IPS-18c (cell line): ENCODE data around the gene IL17REL.
"Not testable (repeated sequence)": the region's sequence is repeated elsewhere in the genome, so short reads cannot be mapped to it uniquely, and the experiment has no call there.

Experiments used
- H3K4me3 ChIP-seq: 2 replicates; pipeline ENCODE4 v1.7.0; 2013; ENCODE audit warnings: low read depth, mild to moderate bottlenecking, low read length, moderate library complexity; ENCODE audit not compliant: insufficient read depth
- H3K9me3 ChIP-seq: one replicate; pipeline ENCODE4 v1.6.1; 2013; ENCODE audit warnings: mild to moderate bottlenecking, low read length, moderate library complexity; ENCODE audit not compliant: control insufficient read depth, insufficient read depth

The IL17REL gene

DNA sequence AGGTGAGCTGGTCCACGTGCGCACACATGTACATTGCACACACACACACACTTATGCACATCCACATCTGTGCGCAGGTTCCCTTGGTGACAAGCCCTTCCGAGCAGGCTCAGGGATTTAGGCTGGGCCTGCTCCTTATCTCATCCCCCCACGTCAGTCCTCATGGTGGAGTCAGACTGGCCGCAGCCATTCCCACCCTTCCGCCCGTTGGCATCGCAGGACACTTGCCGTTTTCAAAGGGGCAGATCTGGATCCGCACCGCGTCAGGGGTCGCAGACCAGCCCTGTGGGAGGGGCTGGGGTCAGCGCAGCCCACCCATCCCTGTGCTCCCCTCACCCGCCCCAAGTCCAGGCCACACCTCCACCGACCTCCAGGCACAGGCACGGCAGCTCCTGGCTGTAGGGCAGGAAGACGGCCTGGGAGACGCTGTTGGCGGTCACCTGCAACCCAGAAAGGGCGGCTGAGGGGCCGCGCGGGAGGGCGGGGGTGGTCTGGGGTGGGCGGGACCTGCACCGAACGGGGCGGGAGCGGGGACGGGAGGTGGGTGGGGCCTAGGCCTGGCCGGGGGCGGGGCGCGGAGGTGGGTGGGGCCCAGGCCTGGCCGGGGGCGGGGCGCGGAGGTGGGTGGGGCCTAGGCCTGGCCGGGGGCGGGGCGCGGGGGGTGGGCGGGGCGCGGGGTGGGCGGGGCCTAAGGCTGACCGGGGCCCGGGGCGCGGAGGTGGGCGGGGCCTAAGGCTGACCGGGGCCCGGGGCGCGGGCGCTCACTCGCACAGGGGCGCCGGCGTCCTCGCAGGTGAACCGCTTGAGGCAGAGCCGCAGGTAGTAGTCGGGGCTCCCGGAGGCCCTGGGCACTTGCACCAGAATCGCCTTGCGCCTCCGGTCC, 13.3 kb downstream of the IL17REL start:
- Histone ChIP-seq H3K4me3 (peak overlapping the region; percentile 55), H3K9me3 (no peaks in the 10 kb centered on the region)

GRCh38 chr22:49998718-49999062, 13.9 kb downstream of the IL17REL start:
- no peak overlapping the region for H3K4me3 ChIP-seq
- H3K9me3 ChIP-seq, result no peaks in the 10 kb centered on the region

DNA sequence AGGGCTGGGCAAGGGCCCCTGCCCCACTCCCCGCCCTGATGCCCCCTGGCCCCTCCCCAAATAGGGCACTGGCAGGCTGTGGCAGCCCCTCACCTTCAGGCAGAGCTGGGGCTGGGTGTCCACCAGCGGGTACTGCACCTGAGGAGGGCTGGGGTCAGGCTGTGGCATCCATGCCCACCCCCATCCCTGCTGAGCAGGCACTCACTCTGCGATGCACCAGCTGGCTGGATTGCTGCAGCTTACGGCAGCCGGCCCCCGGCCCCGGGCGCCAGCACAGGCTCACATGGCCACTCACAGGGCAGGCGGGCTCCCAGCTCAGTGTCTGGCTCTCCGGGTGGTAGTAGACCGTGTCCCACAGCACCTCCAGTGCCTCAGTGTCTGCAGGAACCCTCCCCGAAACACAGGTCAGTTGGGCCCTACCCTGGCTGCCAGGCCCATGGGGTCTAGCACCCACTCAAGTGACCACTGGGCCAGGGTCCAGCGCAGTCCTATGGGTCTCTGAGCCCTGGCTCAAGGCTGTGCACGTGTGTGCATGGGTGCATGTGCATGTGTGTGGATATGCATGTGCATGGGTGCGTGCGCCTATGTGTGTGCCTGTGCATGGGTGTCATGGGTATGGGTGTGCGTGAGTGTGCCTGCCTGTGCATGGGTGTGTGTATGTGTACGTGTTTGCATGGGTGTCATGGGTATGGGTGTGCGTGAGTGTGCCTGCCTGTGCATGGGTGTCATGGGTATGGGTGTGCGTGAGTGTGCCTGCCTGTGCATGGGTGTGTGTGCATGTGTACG, 14.4 kb downstream of the IL17REL start:
- Histone ChIP-seq H3K4me3 (no peak overlapping the region), H3K9me3 (no peaks in the 10 kb centered on the region)

DNA sequence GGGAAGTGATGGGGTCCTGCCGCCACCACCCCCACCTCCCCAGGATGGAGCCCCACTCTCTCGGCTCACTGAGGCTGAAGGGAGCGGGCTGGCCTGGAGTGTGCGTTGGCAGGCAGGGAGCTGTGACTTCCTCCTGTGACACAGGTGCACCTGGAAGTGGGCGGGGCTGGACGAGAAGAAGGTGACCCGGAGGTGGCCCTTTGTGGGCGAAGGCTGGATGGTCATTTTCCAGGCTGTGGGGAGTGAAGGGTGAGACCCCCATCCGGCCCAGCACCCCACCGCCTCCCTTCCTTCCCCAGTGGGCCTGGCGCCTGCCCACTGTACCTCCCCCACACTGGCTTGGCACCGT, 15.3 kb downstream of the IL17REL start:
- Histone ChIP-seq H3K4me3 (no peak overlapping the region), H3K9me3 (no peaks in the 10 kb centered on the region)

GRCh38 chr22:49996518-49997250, 15.9 kb downstream of the IL17REL start:
- Histone ChIP-seq H3K9me3 (no peaks in the 10 kb centered on the region), H3K4me3 (no peak overlapping the region)

DNA sequence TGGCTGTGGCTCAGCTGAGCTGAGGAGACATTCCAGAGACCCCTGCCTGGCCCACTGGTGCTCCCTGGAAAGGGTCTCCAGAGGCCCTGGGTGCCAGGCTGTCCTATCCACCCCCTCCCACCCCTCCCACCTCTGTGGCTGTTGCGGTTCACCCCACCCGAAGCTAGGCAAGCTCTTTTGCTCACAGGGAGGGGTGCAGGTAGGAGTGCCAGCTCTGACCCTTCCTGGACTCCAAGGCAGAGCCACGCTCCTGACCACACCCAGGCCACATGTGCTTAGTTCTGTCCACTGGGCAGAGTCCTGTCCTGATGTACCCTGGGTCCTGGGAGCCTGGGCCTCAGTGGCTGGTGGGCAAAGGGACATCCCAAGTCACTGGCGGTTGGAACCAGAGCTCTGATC, 16.4 kb downstream of the IL17REL start:
- Histone ChIP-seq H3K4me3 (no peak overlapping the region), H3K9me3 (no peaks in the 10 kb centered on the region)

GRCh38 chr22:49995361-49996118, 17.0 kb downstream of the IL17REL start:
- Histone ChIP-seq H3K4me3 (no peak overlapping the region), H3K9me3 (peaks cover 3% of the 10 kb centered on the region)

- H3K9me3 ChIP-seq, result peaks cover 3% of the 10 kb centered on the region
- no peak overlapping the region for H3K4me3 ChIP-seq
Measured at GRCh38 chr22:49995041-49995360, 17.6 kb downstream of the IL17REL start.

DNA sequence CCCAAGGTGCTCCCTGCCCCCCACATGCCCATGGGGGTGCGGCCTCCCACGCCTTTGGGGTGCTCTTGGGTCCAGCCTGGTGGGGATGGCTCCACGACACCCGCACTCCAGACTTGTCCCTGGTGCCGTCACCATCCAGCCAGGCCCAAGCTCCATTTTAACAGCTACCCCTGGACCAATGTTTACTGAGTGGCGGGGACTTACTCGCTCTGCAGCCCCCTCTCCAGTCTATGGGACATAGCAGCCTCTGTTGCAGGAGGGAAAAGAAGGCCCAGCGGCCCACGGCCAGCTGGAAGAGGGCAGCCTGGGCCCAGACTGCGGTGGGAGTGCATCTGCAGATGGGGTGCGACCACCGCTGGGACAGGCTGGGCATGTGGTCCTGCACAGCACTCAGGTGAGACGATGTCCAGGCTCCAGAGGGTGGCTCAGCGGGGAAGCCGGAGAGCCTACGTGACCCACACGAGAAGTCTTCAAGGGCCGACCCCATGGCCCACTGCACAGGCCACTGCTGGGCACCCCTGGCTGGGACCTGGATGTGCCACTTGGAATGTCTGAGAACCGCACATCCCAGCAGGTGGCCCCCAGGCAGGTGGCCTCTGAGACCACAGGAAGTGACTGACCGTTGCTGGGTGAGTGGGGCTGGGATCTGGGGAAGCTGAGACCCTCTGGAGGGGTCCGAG, 18.1 kb downstream of the IL17REL start:
- peaks cover 3% of the 10 kb centered on the region for H3K9me3 ChIP-seq
- no peak overlapping the region for H3K4me3 ChIP-seq

DNA sequence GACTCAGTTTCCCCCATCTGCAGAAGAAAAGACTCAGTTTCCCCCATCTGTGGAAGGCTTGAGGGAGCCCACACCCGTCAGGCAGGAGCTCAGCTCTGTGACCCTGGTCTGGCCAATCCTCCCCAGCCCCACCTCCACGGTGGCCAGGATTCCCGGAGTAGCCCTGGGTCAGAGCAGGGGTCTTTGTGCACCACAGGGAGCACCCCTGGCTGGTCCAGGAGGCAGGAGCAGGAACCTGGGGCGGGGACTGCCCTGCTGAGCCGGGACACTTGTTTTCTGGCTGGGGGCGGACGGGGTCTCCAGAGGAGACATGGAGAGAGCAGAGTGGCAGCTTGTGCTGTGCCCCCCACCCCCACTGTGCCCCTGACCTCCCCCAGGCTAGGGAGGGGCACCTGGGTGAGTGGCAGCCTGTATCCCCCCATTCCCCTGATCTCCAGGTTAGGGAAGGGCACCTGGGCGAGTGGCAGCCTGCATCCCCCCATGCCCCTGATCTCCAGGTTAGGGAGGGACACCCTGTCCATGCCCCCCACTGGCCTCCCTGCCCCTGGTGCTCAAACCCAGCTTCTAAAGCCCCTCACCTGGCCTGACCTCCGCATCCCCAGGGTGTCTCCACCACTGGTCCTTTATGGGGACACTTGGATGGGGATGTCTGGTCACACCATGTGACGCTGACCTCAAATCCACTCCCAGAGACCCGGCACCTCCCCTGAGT, 18.8 kb downstream of the IL17REL start:
- peaks cover 3% of the 10 kb centered on the region for H3K9me3 ChIP-seq
- no peak overlapping the region for H3K4me3 ChIP-seq

- no peak overlapping the region for H3K4me3 ChIP-seq
Measured at GRCh38 chr22:49992921-49993648, 19.5 kb downstream of the IL17REL start.

DNA sequence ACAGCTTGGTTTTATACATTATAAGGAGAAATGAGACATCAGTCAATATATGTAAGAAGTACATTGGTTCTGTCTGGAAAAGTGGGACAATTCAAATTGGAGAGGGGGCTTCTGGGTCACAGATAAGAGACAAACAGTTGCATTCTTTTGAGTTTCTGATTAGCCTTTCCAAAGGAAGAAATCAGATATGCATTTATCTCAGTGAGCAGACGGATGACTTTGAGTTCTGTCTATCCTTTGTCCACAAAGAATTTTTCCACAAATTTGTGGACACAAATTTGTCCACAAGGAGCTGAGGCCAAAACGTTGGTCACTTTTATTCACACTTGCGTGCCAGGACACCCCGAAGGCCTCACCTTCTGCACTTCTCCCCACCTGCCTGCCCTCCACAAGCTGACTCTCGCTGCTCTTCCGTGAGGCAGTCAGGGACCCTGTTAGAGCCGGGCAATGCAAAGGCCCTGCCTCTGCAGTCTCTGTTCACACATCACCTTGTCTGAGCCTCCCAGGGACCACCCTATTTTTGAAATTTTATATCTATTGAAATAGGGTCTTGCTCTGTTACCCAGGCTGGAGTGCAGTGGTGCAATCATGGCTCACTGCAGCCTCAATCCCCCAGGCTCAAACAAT, 20.5 kb downstream of the IL17REL start:
- no peak overlapping the region for H3K4me3 ChIP-seq

More at GRCh38 chr22:49992921-49993648, 19.5 kb downstream of the IL17REL start:
- H3K9me3 ChIP-seq, result peaks cover 3% of the 10 kb centered on the region

DNA sequence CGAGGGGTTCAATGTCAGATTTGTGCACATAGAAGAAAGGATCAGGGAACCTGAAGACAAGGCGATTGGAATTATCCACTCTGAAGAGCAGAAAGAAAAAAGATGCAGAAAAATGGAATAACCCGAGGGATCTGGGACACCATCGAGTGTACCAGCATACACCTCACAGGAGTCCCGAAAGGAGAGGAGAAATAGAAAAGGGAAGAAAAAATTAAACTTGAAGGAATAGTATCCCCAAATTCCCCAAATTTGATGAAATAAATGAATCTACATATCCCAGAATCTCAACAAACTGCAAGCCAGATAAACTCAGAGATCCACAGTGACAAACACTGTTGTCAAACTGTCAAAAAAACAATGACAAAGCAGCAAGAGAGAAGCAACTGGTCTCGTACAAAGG, 21.4 kb downstream of the IL17REL start:
- peaks cover 3% of the 10 kb centered on the region for H3K9me3 ChIP-seq
- H3K4me3 ChIP-seq, result no peak overlapping the region

More for the DNA sequence above, 20.5 kb downstream of the IL17REL start:
- H3K9me3 ChIP-seq, result peaks cover 3% of the 10 kb centered on the region

- not testable (repeated sequence) for H3K9me3 ChIP-seq, H3K4me3 ChIP-seq
Measured at GRCh38 chr22:49989826-49990225, 22.7 kb downstream of the IL17REL start.

DNA sequence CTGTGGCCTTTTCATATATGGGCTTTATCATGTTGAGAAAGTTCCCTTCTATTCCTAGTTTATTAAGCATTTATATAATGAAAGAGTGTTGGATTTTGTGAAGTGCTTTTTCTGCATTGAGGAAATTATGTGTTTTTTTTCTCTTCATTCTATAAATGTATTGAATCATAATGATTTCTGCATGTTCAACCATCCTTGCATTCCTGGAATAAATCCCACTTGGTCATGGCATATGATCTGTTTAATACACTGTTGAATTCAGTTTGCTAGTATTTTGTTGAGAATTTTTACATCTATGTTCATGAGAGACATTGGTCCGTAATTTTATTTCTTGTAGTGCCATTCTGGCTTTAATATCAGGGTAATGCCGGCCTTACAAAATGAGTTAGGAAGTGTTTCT, 26.2 kb downstream of the IL17REL start:
- peaks cover 3% of the 10 kb centered on the region for H3K9me3 ChIP-seq

More for the DNA sequence above, 26.2 kb downstream of the IL17REL start:
- H3K4me3 ChIP-seq, result no peak overlapping the region
